ENCODE measurements around the gene TMEM234.

The TMEM234 gene

GRCh38 chr1:32199043-32199716 lies 23.0 kb downstream of the TMEM234 start:
- DNase-seq: no peak

- DNase-seq: no peak
Measured at GRCh38 chr1:32198237-32199042, 23.7 kb downstream of the TMEM234 start.

- DNase-seq: no peak
Measured at GRCh38 chr1:32197837-32198236, 24.3 kb downstream of the TMEM234 start.

GRCh38 chr1:32197074-32197473 lies 25.1 kb downstream of the TMEM234 start:
- DNase-seq: no peak

- DNase-seq: no peak
Measured at GRCh38 chr1:32195972-32196823, 26.0 kb downstream of the TMEM234 start.

GRCh38 chr1:32195531-32195930 lies 26.6 kb downstream of the TMEM234 start:
- DNase-seq: no peak

- DNase-seq: no peak
Measured at GRCh38 chr1:32194984-32195383, 27.2 kb downstream of the TMEM234 start.

- DNase-seq: no peak
Measured at GRCh38 chr1:32192220-32192948, 29.8 kb downstream of the TMEM234 start.

- DNase-seq: no peak
Measured at GRCh38 chr1:32187850-32188249, 34.3 kb downstream of the TMEM234 start.

- DNase-seq: no peak
Measured at GRCh38 chr1:32186491-32186890, 35.7 kb downstream of the TMEM234 start.

GRCh38 chr1:32186077-32186476 lies 36.1 kb downstream of the TMEM234 start:
- DNase-seq: no peak

- DNase-seq: no peak
Measured at GRCh38 chr1:32184650-32185049, 37.5 kb downstream of the TMEM234 start.

- DNase-seq: no peak
Measured at GRCh38 chr1:32182060-32182459, 40.1 kb downstream of the TMEM234 start.

GRCh38 chr1:32181563-32181962 lies 40.6 kb downstream of the TMEM234 start:
- DNase-seq: no peak

- no peak for DNase-seq
Measured at GRCh38 chr1:32181065-32181464, 41.1 kb downstream of the TMEM234 start.

- peak; percentile 58 for DNase-seq
Measured at GRCh38 chr1:32180186-32181060, 41.7 kb downstream of the TMEM234 start.

- peak; percentile 94 for DNase-seq
Measured at GRCh38 chr1:32179443-32180185, 42.5 kb downstream of the TMEM234 start, which contains the start of gene TXLNA. Gene TXLNA, plus strand, starts transcription at chr1:32179675. Its CDS starts 671 bp downstream, at chr1:32180346.

- no peak for DNase-seq
Measured at GRCh38 chr1:32179193-32179442, 43.0 kb downstream of the TMEM234 start.

- no peak for DNase-seq
Measured at GRCh38 chr1:32178380-32179192, 43.6 kb downstream of the TMEM234 start.

GRCh38 chr1:32172621-32173245 lies 49.4 kb downstream of the TMEM234 start:
- DNase-seq: no peak
